ENCODE results near the gene LRRN3.

DNA sequence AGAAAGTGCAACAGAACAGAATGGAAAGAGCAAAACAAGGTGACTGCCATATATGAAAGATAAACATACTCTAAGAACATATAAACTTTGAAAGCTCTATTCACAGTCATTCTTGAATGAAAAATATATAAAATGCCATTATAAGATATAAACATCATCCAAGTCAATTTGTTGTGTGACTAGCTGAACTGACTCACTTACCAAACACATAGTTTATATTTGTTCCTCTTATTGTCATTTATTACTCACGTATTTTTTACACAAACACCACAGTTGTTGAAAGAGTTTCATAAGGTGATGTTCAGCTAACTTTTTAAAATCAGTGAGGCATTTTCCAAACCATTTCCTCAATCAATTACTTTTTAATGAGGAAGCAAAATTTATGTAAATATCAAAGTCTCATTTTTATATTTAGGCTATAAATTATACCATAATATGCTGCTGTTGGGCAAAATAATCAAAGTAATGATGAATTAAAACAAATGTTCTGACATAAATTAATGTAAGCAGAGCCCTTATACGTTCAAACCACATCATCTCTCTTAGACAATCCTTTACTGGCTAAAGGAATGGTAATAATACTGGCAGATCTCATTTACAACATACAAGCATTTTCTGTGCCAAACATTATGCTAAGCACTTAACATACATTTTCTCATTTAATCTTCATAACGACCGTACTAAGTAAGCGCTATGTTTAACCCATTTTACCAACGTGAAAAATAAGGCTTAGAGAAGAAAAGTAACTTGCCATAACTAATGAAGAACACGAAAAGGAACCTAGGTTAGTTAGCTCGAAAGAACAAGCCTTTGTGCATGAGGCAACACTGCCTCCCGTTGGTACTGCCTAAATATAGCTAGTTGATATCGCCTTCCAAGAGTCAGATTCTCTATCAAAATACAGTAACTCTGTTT, 7.3 kb downstream of the LRRN3 start:
- TF ChIP-seq, protein P1, sequence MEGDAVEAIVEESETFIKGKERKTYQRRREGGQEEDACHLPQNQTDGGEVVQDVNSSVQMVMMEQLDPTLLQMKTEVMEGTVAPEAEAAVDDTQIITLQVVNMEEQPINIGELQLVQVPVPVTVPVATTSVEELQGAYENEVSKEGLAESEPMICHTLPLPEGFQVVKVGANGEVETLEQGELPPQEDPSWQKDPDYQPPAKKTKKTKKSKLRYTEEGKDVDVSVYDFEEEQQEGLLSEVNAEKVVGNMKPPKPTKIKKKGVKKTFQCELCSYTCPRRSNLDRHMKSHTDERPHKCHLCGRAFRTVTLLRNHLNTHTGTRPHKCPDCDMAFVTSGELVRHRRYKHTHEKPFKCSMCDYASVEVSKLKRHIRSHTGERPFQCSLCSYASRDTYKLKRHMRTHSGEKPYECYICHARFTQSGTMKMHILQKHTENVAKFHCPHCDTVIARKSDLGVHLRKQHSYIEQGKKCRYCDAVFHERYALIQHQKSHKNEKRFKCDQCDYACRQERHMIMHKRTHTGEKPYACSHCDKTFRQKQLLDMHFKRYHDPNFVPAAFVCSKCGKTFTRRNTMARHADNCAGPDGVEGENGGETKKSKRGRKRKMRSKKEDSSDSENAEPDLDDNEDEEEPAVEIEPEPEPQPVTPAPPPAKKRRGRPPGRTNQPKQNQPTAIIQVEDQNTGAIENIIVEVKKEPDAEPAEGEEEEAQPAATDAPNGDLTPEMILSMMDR (IDR thresholded peaks at IDR 0.05; ENCODE audit: poor library complexity), result peak; percentile 72
- no peak for TF ChIP-seq EZH2 (IDR thresholded peaks at IDR 0.05; ENCODE audit: borderline replicate concordance)

Data from hepatocyte (in vitro differentiated cells).